HG02798 (cell line): Measurements from ENCODE around the gene CADPS2.
A peak's percentile ranks its signal among the peaks of the same experiment; 100 is the strongest.
"Not testable (repeated sequence)": the region's sequence is repeated elsewhere in the genome, so short reads cannot be mapped to it uniquely, and the experiment has no call there.

ENCODE experiments used
- ATAC-seq: cut with Tn5 transposase; IDR thresholded peaks from one replicate; pipeline ENCODE4 v1.9.1; 2021; ENCODE audit warnings: mild to moderate bottlenecking; ENCODE audit not compliant: unreplicated experiment, poor library complexity

Gene CADPS2

GRCh38 chr7:122858320-122858719, 27.9 kb downstream of the CADPS2 start:
- no peak for ATAC-seq

- no peak for ATAC-seq
These were observed 35.7 kb downstream of the CADPS2 start for GRCh38 chr7:122850528-122850927.

- no peak for ATAC-seq
These were observed 36.3 kb downstream of the CADPS2 start for GRCh38 chr7:122849957-122850328.

- ATAC-seq, result no peak
These were observed 36.8 kb downstream of the CADPS2 start for GRCh38 chr7:122849322-122849956.

- no peak for ATAC-seq
These were observed 38.3 kb downstream of the CADPS2 start for GRCh38 chr7:122847871-122848473.

- ATAC-seq, result no peak
These were observed 39.7 kb downstream of the CADPS2 start for GRCh38 chr7:122846591-122846990.

GRCh38 chr7:122845286-122845685, 41.0 kb downstream of the CADPS2 start:
- no peak for ATAC-seq

GRCh38 chr7:122844191-122844988, 41.9 kb downstream of the CADPS2 start:
- ATAC-seq, result no peak

GRCh38 chr7:122842971-122843370, 43.3 kb downstream of the CADPS2 start:
- no peak for ATAC-seq

GRCh38 chr7:122836286-122836685, 50.0 kb downstream of the CADPS2 start:
- ATAC-seq, result not testable (repeated sequence)

GRCh38 chr7:122834571-122834942, 51.7 kb downstream of the CADPS2 start:
- not testable (repeated sequence) for ATAC-seq

GRCh38 chr7:122833888-122834570, 52.2 kb downstream of the CADPS2 start:
- no peak for ATAC-seq

- no peak for ATAC-seq
These were observed 54.8 kb downstream of the CADPS2 start for GRCh38 chr7:122831436-122831835.

- ATAC-seq, result no peak
These were observed 56.3 kb downstream of the CADPS2 start for GRCh38 chr7:122829962-122830361.

GRCh38 chr7:122827763-122828162, 58.5 kb downstream of the CADPS2 start:
- no peak for ATAC-seq

- ATAC-seq, result no peak
These were observed 72.4 kb downstream of the CADPS2 start for GRCh38 chr7:122813845-122814244.

- no peak for ATAC-seq
These were observed 82.4 kb downstream of the CADPS2 start for GRCh38 chr7:122803851-122804250.

- ATAC-seq, result no peak
These were observed 82.9 kb downstream of the CADPS2 start for GRCh38 chr7:122803323-122803722.

- peak; percentile 53 for ATAC-seq
These were observed 83.9 kb downstream of the CADPS2 start for GRCh38 chr7:122802301-122802751.

- ATAC-seq, result no peak
These were observed 94.2 kb downstream of the CADPS2 start for GRCh38 chr7:122791959-122792545.
